ENCODE data around the gene GPSM3.

Gene GPSM3

DNA sequence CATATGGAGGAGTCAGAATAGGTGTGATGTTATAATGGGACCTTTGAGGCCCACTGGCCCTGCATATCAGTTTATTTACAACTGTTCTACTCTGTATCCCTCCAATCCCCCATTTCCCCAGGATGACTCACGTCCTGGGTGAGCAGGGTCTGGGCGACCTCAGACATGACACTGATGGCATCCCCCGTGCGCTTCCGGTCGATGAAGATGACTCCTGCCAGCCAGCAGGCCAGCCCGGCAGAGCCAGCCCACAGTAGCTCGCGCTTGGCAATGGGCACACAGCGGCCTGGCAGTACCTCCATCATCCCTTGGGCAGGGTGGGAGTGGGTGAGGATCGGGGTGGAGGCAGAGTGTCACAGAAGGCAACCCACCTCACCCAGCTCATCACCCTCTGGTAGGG, 22.1 kb downstream of the GPSM3 start:
- no peak for DNase-seq

DNA sequence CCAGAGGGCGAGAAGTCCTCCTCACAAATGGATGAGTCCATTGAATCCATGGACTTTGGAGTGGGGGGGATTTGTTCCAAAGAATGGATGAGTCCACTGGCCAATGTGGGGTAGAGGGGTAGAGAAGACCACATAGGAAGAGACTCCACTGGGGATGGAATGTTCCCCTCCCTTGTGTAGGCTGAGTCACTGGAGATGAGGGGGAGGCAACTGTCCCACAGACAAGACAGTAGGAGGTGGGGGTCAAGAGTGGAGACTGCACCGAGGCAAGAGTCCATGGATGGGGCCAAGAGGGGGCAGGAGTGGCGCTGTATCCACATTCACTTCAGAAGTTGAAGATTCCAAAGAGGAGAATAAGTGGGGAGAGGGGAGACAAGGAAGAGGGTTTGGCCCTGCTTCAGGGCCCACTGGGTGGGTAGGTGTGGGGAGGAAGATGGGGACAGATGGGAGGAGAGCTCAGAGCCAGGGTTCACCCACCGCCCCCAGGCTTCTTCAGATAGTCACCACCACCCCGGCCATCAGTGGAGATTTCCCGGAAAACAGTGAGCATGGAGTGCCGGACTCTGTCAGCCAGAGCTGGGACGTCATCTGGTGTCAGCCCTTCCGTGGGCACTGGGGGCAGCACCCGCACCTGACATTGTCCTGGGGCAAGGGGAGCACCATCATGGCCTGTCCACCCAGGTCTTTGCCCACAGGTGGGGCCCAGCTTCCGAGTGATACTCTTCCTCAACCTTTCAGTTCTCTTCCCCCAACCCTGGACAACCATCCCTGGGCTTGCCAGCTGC, 23.4 kb downstream of the GPSM3 start:
- DNase-seq = no peak

DNA sequence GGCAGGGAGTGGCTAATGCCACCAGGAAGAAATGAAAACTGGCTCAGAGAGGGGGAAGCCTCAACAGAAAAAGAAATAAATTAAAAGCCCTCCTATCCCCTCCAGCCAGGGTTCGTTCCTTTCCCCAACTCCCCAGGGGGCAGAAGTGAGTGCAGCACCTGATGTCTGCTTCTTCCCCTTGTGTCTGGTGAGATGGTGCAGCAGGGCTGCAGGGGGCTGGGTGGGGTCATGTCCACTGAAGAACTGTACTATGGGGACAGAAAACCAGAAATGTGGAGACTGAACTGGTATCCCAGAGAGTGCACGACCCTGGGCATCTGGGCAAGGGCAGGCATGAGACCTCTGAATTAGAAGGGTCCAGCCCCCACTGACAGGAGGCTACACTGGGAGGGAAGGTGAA, 24.1 kb downstream of the GPSM3 start:
- DNase-seq = no peak

DNA sequence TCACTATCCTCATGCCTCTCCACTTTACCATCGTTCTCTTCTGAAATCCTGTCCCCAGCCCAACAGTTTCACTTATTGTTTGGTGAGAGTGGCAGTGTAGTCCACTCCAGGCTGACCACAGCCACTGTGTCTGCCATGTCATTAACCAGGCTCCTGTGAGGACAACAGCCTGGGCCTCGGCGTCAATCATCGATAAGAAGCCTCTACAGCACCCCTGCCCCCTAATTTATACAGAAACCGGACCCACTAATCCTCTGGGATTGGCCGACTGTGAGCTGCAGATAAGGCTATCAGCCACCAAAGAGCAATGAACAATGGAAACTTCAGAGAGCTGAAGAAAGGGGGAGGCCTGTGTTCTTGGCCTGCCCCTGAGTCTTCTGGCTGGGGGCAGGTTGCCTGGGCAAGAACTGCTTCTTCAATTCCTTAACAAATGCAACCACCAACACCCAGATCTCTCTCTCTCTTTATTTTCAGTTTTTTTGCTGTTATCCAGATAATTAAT, 24.6 kb downstream of the GPSM3 start:
- DNase-seq = no peak

DNA sequence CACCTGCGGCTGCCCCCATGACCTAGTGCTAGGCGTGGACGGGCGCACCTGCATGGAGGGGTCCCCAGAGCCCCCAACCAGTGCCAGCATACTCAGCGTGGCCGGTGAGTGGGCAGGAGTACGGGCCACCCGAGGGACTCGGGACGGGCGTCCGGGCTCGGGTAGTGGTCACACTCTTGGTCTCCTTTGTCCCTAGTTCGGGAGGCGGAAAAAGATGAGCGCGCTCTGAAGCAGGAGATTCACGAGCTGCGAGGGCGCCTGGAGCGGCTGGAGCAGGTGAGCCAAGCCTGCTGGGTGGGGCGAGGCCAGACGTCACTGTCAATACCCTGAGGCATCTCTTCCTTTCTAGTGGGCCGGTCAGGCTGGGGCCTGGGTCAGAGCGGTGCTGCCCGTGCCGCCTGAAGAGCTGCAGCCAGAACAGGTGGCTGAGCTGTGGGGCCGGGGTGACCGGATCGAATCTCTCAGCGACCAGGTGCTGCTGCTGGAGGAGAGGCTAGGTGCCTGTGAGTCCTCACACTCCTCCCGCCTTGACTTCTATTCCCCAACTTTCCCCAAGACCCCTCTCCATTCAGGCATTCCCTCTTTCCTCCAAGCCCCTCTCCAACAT, 25.2 kb downstream of the GPSM3 start:
- no peak for DNase-seq

DNA sequence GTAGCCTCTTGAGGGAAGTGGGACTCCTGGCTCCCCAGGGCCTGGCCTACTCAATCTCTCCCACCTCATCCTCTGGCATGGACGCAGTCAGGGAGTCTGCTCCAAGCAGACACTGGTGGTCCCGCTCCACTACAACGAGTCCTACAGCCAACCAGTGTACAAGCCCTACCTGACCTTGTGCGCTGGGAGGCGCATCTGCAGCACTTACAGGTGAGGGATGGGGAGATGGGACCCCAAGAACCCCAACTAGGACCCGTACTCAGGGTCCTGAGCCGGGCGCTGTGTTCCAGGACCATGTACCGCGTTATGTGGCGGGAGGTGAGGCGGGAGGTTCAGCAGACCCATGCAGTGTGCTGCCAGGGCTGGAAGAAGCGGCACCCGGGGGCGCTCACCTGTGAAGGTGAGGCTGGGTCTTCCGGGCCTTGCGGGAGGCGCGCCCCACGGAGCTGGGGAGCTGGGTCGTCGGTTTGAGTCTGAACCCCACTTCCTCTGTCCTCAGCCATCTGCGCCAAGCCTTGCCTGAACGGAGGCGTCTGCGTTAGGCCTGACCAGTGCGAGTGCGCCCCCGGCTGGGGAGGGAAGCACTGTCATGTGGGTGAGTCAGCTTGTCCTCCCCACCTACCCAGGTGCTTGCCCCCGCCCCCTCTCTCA, 25.9 kb downstream of the GPSM3 start:
- no peak for DNase-seq

DNA sequence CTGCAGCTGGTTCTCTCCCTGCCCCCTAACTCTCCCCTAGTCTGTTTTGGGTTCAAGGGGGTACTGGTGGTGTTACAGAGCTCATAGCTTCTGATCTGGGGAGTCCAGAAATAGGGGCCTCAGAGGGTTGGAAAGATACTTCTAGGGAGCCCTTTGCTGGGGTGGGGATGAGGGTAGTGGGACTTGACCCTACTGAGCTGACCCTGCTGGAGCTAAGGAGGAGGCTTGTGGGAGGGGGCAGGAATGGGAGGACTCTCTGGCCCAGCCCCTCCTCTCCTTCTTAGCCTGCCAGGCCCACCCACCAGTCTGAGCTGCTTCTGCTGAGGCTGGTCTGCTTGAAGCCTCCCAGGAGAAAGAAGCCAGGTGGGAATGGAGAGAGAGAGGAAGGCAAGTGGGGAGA, 28.1 kb downstream of the GPSM3 start, which contains the start of gene EGFL8:
Gene EGFL8, plus strand, starts transcription at position 301 of the 400 bp plus-strand sequence. CDS start 1,571 bp downstream, outside the sequence.
- no peak for DNase-seq

DNA sequence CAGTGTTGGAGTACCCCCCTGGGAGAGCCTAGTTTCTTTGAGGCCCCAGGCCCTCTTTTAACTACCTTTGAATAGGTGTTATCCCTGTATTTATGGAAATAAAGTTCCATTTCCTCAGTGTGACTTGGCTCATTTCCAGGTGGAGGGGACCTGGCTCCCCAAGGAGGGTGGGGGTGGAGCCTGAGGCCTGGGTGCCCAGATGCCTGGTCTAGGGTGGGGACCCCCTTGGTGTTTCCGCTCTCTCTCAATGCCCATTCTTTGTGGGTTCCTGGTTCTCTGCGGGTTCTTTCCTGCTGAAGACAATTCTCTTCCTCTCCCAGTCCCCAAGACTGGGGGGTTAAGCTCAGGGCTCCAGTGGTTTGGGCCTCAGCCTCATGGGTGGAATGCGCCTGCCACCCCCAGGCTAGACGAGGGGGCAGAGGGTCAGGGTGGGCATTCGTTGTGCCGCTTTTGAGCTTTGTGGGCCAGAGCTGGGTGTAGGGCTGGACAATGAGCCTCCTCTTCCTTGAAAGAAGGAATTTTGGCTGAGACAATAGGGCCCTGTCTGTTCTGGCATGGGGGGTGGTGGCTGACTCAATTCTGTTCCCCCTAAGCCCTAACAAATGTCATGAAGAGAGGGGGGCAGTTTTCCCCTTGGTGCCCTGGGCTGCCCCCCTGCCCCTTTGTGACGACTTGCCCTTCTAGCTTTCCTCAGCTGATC, 28.7 kb downstream of the GPSM3 start:
- DNase-seq = no peak

DNA sequence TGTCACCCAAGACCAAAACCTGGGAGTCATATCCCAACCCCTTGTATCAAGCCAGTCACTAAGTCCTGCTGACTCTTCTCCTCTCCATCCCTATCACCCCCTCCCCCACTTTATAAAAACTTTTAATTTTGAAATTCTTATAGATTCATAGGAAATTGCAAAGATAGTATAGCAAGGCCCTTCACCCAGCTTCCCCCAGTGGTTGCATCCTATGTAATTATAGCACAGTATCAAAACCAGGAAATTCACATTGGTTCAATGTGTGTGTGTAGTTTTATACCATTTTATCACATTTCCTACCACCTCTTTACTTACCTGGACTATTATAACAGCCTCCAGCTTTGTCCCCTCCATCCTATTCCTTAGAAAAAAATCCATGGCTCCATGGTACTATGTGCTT, 34.4 kb downstream of the GPSM3 start:
- no peak for DNase-seq

DNA sequence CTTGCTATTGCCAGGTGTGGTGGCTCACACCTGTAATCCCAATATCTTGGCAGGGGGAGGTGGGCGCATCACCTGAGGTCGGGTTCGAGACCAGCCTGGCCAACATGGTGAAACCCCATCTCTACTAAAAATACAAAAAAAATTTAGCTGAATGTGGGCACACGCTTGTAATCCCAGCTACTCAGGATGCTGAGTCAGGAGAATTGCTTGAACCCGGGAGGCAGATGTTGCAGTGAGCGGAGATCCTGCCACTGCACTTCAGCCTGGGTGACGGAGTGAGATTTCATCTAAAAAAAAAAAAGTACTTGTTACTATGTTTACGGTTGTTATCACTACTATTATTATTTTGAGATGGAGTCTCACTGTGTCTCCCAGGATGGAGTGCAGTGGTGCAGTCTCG, 35.6 kb downstream of the GPSM3 start:
- DNase-seq = no peak

DNA sequence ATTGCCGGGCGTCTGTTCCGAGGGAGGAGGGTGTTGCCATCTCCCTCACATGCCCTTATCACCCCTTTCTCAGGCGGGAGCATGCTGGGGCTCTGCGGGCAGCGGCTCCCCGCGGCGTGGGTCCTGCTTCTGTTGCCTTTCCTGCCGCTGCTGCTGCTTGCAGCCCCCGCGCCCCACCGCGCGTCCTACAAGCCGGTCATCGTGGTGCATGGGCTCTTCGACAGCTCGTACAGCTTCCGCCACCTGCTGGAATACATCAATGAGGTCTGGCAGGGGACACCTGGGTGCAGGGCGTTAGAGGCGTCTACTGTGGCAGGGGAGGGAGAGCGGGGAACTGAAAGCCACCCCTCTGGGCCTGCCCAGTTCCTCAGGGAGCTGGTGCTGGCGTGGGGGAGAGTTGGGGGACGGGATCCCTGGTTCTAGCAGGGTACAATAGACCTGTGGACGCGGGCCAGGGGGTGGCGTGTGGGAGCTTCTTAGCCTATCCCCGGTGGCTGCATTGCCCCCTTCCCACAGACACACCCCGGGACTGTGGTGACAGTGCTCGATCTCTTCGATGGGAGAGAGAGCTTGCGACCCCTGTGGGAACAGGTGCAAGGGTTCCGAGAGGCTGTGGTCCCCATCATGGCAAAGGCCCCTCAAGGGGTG, 37.8 kb downstream of the GPSM3 start:
- peak; percentile 44 to 54 for DNase-seq

DNA sequence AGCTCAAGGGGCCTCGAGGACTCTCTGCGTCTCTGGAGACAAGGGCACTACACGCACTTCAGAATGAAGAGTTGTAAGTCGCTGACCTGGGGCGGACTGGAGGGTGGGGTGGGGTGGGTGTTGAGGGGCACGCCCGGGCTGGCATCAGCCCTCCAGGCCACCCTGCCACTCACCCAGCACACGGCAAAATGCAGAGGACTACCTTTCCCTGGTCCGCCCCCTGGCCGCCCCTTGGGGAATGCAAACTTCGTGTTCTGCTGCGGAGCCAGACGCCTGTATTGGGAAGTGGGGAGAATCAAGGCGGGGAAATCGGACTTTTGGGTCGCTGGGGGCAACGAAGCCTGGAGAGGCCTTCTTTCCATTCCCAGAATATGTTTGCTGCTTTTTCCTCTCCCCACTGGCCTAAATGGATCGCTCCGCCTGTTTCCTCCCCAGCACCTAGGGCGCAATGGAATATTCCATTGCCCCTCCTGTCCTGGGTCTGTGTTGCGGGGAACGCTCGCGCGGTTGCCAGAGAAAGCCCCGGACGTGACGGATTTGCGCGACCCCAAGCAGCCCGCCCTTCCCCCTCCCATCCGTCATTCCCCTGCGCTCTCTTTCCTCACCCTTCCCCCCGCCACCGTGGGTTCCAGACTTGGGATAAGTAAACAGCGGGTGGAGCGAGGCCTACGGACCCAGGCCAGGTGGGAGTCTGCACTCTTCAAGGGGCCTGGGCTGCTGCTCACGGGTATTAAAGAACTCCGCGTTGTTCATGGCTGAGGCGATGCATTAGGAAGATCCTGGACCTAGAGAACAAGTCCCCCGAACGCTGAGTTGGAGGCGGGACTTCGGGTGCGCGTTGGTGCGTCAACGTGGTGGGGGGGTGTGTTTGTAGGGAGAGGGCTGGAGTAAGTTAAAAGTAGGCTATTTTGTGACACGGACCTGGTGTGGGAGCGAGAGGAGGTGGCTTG, 38.6 kb downstream of the GPSM3 start, which contains the start of gene PPT2:
Gene PPT2, plus strand, starts transcription at position 578 of the 950 bp plus-strand sequence. CDS start 454 bp downstream, outside the sequence.
- DNase-seq = peak; percentile 58 to 67

DNA sequence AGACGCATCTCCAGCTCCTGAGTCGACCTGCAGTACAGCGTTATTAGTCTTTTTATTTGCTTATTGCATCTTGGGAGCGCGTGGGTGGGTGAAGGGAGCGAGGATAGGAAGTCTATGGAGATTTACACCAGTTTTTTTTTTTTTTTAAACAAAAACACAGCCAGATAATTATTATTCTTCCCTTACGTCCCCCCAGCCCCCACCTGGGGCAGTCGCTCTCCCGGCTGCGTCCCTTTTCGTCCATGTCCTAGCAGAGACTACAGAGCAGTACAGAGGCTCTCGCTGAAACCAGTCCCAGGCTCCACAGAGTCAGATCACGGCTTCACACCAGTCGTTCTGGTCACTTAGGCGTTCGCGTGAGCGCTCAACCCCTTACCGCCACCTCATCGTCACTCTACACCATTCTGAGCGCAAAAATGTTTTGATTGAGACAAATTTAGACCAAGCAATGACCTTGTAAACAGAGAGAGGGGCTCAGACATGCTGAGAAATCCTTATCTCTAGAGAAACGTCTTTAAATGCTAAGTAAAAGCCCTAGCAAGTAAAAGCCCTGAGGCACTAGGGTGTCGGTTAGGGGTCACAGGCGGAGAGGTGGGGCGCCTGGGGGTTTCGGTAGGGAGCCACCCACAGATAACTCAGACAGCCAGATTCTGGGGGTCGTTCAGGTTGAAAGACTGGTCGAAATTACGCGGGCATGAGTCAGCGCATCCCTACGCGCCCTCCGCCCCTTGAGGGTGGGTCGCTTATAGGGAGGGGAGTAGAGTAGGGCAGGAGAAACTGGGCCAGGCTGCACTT, 39.5 kb downstream of the GPSM3 start:
- DNase-seq = no peak

DNA sequence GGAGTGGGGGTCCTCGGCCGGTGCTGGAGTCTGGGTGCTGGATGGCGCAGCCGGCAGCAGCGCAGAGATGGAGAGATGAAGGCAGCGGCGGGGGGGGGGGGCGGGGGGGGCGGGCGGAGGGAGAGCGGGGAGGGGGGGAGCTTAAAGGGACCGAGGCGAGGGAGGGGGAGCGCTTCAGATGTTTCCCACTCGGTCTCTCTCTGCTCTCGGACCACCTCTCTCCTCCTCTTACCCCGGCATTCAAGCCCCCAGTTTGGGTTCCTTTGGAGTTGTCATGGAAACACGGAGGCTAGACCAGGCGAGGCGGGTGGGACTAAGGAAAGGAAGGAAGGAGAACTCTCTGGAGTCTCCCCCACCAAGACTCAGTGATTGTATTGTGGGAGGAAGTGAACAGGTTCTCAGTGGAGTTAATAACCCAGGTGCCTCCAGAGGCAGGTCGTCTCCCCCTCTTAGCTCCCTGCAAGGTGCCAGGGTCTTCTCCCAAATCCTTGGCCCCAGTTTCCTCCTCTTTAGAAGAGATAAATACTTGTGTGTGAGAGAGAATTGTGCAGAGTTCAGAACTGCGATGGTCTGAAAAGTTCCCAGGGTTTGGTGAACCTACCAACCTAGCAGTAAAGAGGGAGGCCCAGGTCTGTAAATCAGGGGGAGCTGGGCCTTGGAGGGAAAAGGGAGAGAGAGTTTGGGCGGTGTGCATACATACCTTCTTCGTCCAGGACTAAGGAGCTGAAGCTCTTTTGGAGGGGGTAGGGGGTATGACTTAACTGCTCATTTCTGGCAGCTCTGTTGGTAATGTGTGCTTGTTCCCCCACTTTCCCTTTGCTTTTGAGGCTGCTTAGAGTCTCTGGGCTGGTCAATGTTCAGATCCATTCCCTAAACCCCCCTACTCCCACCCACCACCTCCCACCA, 40.3 kb downstream of the GPSM3 start, which contains the start of gene PRRT1:
Gene PRRT1, minus strand, starts transcription at position 77 of the 906 bp plus-strand sequence. CDS start 112 bp downstream, outside the sequence.
- no peak for DNase-seq

DNA sequence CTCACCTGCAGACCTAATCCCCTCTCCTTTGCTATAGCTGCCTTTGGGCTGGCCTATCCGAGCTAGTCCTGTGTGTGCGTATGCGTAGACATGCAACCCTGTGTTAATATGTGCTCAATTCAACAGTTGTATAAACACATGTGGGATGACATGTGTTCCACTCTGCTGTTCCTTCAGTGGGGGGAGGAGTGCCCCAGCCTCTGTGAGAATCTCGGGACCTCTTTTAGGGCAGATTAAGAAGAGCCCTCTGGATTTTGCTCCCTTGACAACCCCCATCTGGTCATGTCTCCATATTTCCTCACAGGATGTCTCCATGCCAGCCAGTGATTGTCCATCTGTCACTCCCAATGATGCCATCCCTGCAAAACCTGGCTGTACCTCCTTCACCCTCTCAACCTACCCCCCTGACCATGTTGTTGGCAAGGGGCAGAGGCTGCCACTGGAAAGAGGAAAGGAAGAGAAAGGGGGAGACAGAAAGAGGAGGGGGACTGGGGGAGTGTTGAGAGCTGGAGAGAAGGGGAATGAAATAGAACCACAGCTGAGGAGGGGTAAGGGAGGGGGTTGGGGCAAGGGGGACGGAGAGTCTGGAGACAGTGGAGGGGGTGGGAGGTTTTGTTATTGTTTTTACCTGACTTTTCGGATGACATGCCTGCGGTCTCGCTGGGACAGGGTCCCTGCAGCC, 41.1 kb downstream of the GPSM3 start:
- DNase-seq = no peak

DNA sequence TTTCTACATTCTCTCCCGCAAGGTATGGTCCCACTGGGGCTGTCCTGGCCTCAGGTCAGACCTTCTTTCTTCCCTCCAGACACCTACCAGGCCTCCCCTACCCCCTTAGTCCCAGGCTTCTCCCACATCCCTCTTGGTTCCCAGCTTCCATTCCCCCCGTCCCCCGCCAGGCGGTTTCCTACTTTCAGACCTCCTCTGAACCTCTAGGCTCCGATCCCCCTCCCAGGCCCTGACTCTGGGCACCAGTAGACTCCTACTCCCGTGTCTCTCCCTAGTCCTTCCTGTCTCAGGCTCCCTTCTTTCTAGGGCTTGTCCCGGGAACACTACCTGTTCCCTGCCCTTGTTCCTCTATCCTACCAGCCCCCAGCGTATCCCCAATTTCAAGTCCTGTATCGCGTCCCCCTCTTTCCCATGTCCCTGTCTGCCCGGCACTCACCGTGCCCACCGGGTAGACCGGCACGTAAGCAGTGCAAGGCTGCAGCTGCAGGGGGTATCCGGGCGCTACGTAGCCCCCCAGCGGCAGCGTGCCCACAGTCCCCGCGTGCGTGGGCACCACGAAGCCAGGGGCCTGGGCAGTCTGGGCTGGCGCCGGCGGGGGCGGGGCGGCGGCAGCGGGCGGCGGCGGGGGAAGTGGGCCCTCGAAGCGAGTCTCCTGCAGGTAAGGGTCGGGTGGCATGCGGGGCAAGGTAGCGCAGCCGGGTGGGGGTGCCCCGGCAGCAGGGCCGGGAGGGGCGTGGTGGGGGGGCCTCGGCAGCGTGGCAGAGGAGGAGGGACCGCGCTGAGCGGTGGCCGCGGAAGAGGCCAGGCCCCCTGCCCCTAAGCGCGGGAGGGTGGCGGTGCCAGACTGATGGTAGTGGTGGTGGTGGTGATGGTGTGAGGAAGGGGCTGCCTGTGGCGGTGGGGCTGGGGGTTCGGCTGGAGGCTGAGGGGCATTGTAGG, 42.2 kb downstream of the GPSM3 start:
- no peak for DNase-seq

DNA sequence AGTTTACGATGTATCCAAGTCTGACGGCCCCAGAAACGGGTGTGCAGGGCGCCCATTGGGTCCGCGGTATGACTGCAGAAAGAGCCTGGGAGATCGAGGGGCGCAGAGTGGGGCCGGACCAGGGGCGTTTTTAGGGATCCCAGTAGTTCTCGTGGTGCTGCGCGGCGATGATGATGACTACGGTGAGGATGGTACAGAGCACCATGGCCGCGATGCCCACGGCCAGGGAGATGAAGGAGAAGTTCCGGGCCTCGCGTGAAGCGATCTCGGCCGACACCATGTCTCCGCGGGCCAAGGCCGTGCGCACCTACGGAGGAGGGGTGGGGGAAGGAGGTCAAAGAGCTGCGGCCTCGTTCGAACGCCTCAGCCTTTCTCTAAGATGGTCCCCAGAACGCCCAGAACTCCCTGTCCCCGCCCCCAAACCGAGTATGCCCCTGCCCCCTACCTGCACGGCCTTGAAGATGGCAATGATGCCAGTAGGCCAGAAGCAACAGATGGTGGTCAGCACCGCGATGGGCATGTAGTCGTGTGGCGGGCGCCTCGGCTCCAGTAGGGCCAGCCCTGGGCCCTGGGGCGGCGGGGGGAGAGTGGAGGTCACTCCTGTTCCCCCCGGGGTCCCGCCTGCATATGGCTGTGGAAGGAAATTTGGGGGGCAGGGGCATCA, 43.2 kb downstream of the GPSM3 start:
- no peak for DNase-seq

Measured in stimulated activated CD4-positive, alpha-beta T cell treated with anti-CD3 and anti-CD28 coated beads, Interleukin-4, amount 100 ng/mL, for 4 hours (primary cell).